SJSA1 (cell line): Measurements from ENCODE around the gene CCN5. TPM values are rescaled to one million over a fixed set of nuclear protein-coding genes. Genes with fewer than 3 reads are reported as not detected.
"Not testable (repeated sequence)": the region's sequence is repeated elsewhere in the genome, so short reads cannot be mapped to it uniquely, and the experiment has no call there.

Source experiments
- DNase-seq, 2 experiments: peaks; one replicate each; pipeline ENCODE4 v3.0.0-alpha.2; 2015 to 2020; ENCODE audit warnings: low spot score in 2 of 2, low read depth in 1 of 2
- H3K27ac ChIP-seq: fragments of 250-450 bp; sonication (Bioruptor Pico); 2 replicates; pipeline ENCODE4 v1.5.1; 2020; ENCODE audit warnings: mild to moderate bottlenecking, moderate library complexity
- H3K27me3 ChIP-seq: fragments of 250-450 bp; sonication (Bioruptor Pico); replicated peaks from 2 replicates; pipeline ENCODE4 v1.5.1; 2020; ENCODE audit warnings: mild to moderate bottlenecking, moderate library complexity
- H3K36me3 ChIP-seq: fragments of 250-450 bp; sonication (Bioruptor Pico); 2 replicates; pipeline ENCODE4 v1.5.1; 2020; ENCODE audit warnings: mild to moderate bottlenecking
- H3K4me1 ChIP-seq: fragments of 250-450 bp; sonication (Bioruptor Pico); replicated peaks from 2 replicates; pipeline ENCODE4 v1.6.1; 2021; ENCODE audit warnings: mild to moderate bottlenecking
- H3K4me3 ChIP-seq: fragments of 250-450 bp; sonication (Bioruptor Pico); 2 replicates; pipeline ENCODE4 v1.5.1; 2020; ENCODE audit warnings: mild to moderate bottlenecking
- H3K9me3 ChIP-seq: fragments of 250-450 bp; sonication (Bioruptor Pico); replicated peaks from 2 replicates; pipeline ENCODE4 v1.5.1; 2020; ENCODE audit warnings: mild to moderate bottlenecking
- total RNA-seq: library from RNA; depleted of rRNA; stranded (reverse); fragments of >200 nt; shearing (Covaris generic); gene quantifications from 2 replicates; pipeline ENCODE4 v1.2.3, GENCODE V29; 2014

CCN5 gene
- total RNA-seq, 1 experiment from 2014 or later, result not detected

- no peak for DNase-seq
- no peak overlapping the region for H3K4me3 ChIP-seq
- H3K27ac ChIP-seq, result no peak overlapping the region
- no peaks in the 10 kb centered on the region for H3K27me3 ChIP-seq
- no peaks in the 10 kb centered on the region for H3K36me3 ChIP-seq
- H3K4me1 ChIP-seq, result peaks cover 23% of the 10 kb centered on the region
- 0 out of 2 replicates have a peak, but pooled peaks cover 3% of the 10 kb centered on the region for H3K9me3 ChIP-seq
Measured at GRCh38 chr20:44689809-44690208, 25.4 kb upstream of the CCN5 start.

- DNase-seq, result no peak
- H3K36me3 ChIP-seq, result no peaks in the 10 kb centered on the region
- H3K4me1 ChIP-seq, result peaks cover 33% of the 10 kb centered on the region
- 0 out of 2 replicates have a peak, but pooled peaks cover 3% of the 10 kb centered on the region for H3K9me3 ChIP-seq
- no peak overlapping the region for H3K4me3 ChIP-seq
- no peak overlapping the region for H3K27ac ChIP-seq
- H3K27me3 ChIP-seq, result no peaks in the 10 kb centered on the region
Measured at GRCh38 chr20:44690781-44691423, 24.3 kb upstream of the CCN5 start.

GRCh38 chr20:44691424-44692423 is 23.4 kb upstream of the CCN5 start:
- 0 out of 2 replicates have a peak, but pooled peaks cover 3% of the 10 kb centered on the region for H3K9me3 ChIP-seq
- H3K27ac ChIP-seq, result no peak overlapping the region
- peaks cover 37% of the 10 kb centered on the region for H3K4me1 ChIP-seq
- no peaks in the 10 kb centered on the region for H3K36me3 ChIP-seq
- no peaks in the 10 kb centered on the region for H3K27me3 ChIP-seq
- no peak for DNase-seq
- no peak overlapping the region for H3K4me3 ChIP-seq

GRCh38 chr20:44692932-44693480 is 22.2 kb upstream of the CCN5 start:
- Histone ChIP-seq H3K9me3 (no peaks in the 10 kb centered on the region), H3K4me3 (no peak overlapping the region), H3K27ac (peak overlapping the region; percentile 30), H3K27me3 (no peaks in the 10 kb centered on the region), H3K4me1 (peaks cover 36% of the 10 kb centered on the region), H3K36me3 (no peaks in the 10 kb centered on the region)
- DNase-seq, result peak; percentile 92

GRCh38 chr20:44693627-44694026 is 21.5 kb upstream of the CCN5 start:
- DNase-seq, result no peak
- peak overlapping the region; percentile 30 for H3K27ac ChIP-seq
- H3K4me1 ChIP-seq, result peaks cover 30% of the 10 kb centered on the region

GRCh38 chr20:44694159-44694558 is 21.0 kb upstream of the CCN5 start:
- Histone ChIP-seq H3K36me3 (no peaks in the 10 kb centered on the region), H3K27me3 (no peaks in the 10 kb centered on the region), H3K4me3 (no peak overlapping the region), H3K9me3 (no peaks in the 10 kb centered on the region), H3K4me1 (peaks cover 30% of the 10 kb centered on the region), H3K27ac (no peak overlapping the region)
- no peak for DNase-seq

More at GRCh38 chr20:44693627-44694026, 21.5 kb upstream of the CCN5 start:
- no peaks in the 10 kb centered on the region for H3K27me3 ChIP-seq
- H3K36me3 ChIP-seq, result no peaks in the 10 kb centered on the region
- no peaks in the 10 kb centered on the region for H3K9me3 ChIP-seq
- H3K4me3 ChIP-seq, result no peak overlapping the region

GRCh38 chr20:44695295-44695673 is 19.9 kb upstream of the CCN5 start:
- Histone ChIP-seq H3K27ac (no peak overlapping the region), H3K27me3 (no peaks in the 10 kb centered on the region), H3K9me3 (no peaks in the 10 kb centered on the region), H3K36me3 (no peaks in the 10 kb centered on the region), H3K4me3 (no peak overlapping the region), H3K4me1 (peaks cover 30% of the 10 kb centered on the region)
- DNase-seq, result no peak

GRCh38 chr20:44695674-44696300 is 19.4 kb upstream of the CCN5 start:
- H3K27me3 ChIP-seq, result no peaks in the 10 kb centered on the region
- no peak overlapping the region for H3K4me3 ChIP-seq
- H3K36me3 ChIP-seq, result no peaks in the 10 kb centered on the region
- no peak for DNase-seq
- no peaks in the 10 kb centered on the region for H3K9me3 ChIP-seq
- H3K4me1 ChIP-seq, result peaks cover 30% of the 10 kb centered on the region
- no peak overlapping the region for H3K27ac ChIP-seq

GRCh38 chr20:44696315-44696714 is 18.9 kb upstream of the CCN5 start:
- H3K36me3 ChIP-seq, result no peaks in the 10 kb centered on the region
- no peaks in the 10 kb centered on the region for H3K9me3 ChIP-seq
- H3K27me3 ChIP-seq, result no peaks in the 10 kb centered on the region
- H3K27ac ChIP-seq, result no peak overlapping the region
- no peak for DNase-seq
- H3K4me3 ChIP-seq, result no peak overlapping the region
- H3K4me1 ChIP-seq, result peaks cover 30% of the 10 kb centered on the region

- not testable (repeated sequence) for DNase-seq, H3K4me3 ChIP-seq, H3K9me3 ChIP-seq, H3K27ac ChIP-seq, H3K36me3 ChIP-seq, H3K27me3 ChIP-seq
- H3K4me1 ChIP-seq, result peaks cover 30% of the 10 kb centered on the region
Measured at GRCh38 chr20:44697041-44697440, 18.1 kb upstream of the CCN5 start.

- H3K4me3 ChIP-seq, result no peak overlapping the region
- no peak overlapping the region for H3K27ac ChIP-seq
- H3K4me1 ChIP-seq, result peaks cover 29% of the 10 kb centered on the region
- no peak for DNase-seq
- no peaks in the 10 kb centered on the region for H3K36me3 ChIP-seq
- no peaks in the 10 kb centered on the region for H3K9me3 ChIP-seq
- H3K27me3 ChIP-seq, result no peaks in the 10 kb centered on the region
Measured at GRCh38 chr20:44698351-44698750, 16.8 kb upstream of the CCN5 start.

- Histone ChIP-seq H3K27me3 (no peaks in the 10 kb centered on the region), H3K27ac (no peak overlapping the region), H3K4me1 (peaks cover 39% of the 10 kb centered on the region), H3K9me3 (no peaks in the 10 kb centered on the region), H3K4me3 (no peak overlapping the region), H3K36me3 (no peaks in the 10 kb centered on the region)
- DNase-seq, result no peak
Measured at GRCh38 chr20:44700306-44700705, 14.9 kb upstream of the CCN5 start.

- H3K4me3 ChIP-seq, result no peak overlapping the region
- no peak for DNase-seq
- peaks cover 29% of the 10 kb centered on the region for H3K4me1 ChIP-seq
- no peaks in the 10 kb centered on the region for H3K9me3 ChIP-seq
- no peaks in the 10 kb centered on the region for H3K27me3 ChIP-seq
- H3K27ac ChIP-seq, result no peak overlapping the region
- no peaks in the 10 kb centered on the region for H3K36me3 ChIP-seq
Measured at GRCh38 chr20:44701118-44701857, 13.9 kb upstream of the CCN5 start.
